Kidney (tissue), 14 donors: ENCODE measurements around the gene ADGRF4. TPM values are rescaled to one million over a fixed set of nuclear protein-coding genes. Genes with fewer than 3 reads are reported as not detected.

Source experiments
- DNase-seq, 5 donors: peaks; one replicate each; pipeline ENCODE4 v3.0.0-alpha.2; 2013 to 2020
- FAIRE-seq: peaks from 2 replicates; lab custom pipeline; 2012; peaks lifted over from hg19 to GRCh38; lab: Jason Lieb, UNC
- H3K27ac ChIP-seq, 2 donors: one replicate each; pipeline ENCODE4 v1.7.0; 2013; ENCODE audit warnings: low read depth in 2 of 2, low read length in 2 of 2, inconsistent platforms in 1 of 2
- H3K27me3 ChIP-seq: one replicate; pipeline ENCODE4 v1.7.1; 2013; ENCODE audit warnings: low read length, inconsistent platforms; ENCODE audit not compliant: control insufficient read depth, insufficient read depth
- H3K36me3 ChIP-seq, 3 donors: one replicate each; pipeline versions ENCODE4 v1.7.0 to v1.7.1; 2013; ENCODE audit warnings: low read length in 3 of 3, control low read depth in 1 of 3, inconsistent platforms in 1 of 3; ENCODE audit not compliant: insufficient read depth in 3 of 3, control insufficient read depth in 2 of 3
- H3K4me1 ChIP-seq, 3 donors: one replicate each; pipeline versions ENCODE4 v1.7.0 to v1.7.1; 2013; ENCODE audit warnings: low read length in 3 of 3, inconsistent platforms in 1 of 3, low read depth in 1 of 3; ENCODE audit not compliant: control insufficient read depth in 2 of 3, insufficient read depth in 2 of 3
- H3K4me3 ChIP-seq, 3 donors: one replicate each; pipeline versions ENCODE4 v1.7.0 to v1.8.1; 2013; ENCODE audit warnings: low read length in 3 of 3, control low read depth in 1 of 3, inconsistent platforms in 1 of 3
- H3K9ac ChIP-seq, 3 donors: one replicate each; pipeline versions ENCODE4 v1.7.0 to v1.7.1; 2013; ENCODE audit warnings: low read length in 3 of 3, control low read depth in 1 of 3, inconsistent platforms in 1 of 3
- H3K9me3 ChIP-seq, 3 donors: one replicate each; pipeline versions ENCODE4 v1.7.0 to v1.7.1; 2013; ENCODE audit warnings: low read length in 3 of 3, control low read depth in 1 of 3, inconsistent platforms in 1 of 3; ENCODE audit not compliant: control insufficient read depth in 2 of 3, insufficient read depth in 1 of 3
- CTCF ChIP-seq: IDR thresholded peaks from 3 replicates; pipeline ENCODE4 v1.5.1; 2012; ENCODE audit warnings: mild to moderate bottlenecking, moderate library complexity, borderline replicate concordance; ENCODE audit not compliant: insufficient read depth; ENCODE audit errors: extremely low read depth
- intact Hi-C: fragments of 100-400 bp; cut with DNase I; formaldehyde crosslinking; loops from one replicate; pipeline ENCODE4 v1.11.1; 2022
- polyA plus RNA-seq: library from polyadenylated mRNA; stranded (reverse); fragments of 350-450 nt; fragmentation: Illumina TruSeq; extraction: RNeasy Lipid Tissue Mini Kit (QIAGEN cat#74804); gene quantifications from one replicate; pipeline ENCODE4 v1.2.3, GENCODE V29; 2014; ENCODE audit warnings: low read depth, low replicate concordance; ENCODE audit not compliant: insufficient read depth
- total RNA-seq: library from RNA; stranded (reverse); fragmentation: NEBNext Ultra II Directional; extraction: Animal tissue kit (Norgen Biotek cat#: 25700); gene quantifications from one replicate; pipeline ENCODE4 v1.2.1, GENCODE V29; 2021
- donor health status: control.
- donor health status: control.
- donor health status: control.
- donor health status: control.
- donor health status: control.
- donor health status: DM: yes; HTN: yes; CAD: no.
- donor health status: Normal renal cell carcinoma (clear cell type).

ADGRF4 gene
- total and polyA plus RNA-seq, 2 donors from 2014 or later, result not detected

GRCh38 chr6:47752801-47753200 is 54.4 kb downstream of the ADGRF4 start:
- H3K4me3 ChIP-seq, result no peak overlapping the region
- no peaks in the 10 kb centered on the region for H3K4me1 ChIP-seq
- H3K27me3 ChIP-seq, result no peaks in the 10 kb centered on the region
- intact Hi-C loops, result no loop called here
- H3K36me3 ChIP-seq, result no peaks in the 10 kb centered on the region
- H3K9ac ChIP-seq, result no peak overlapping the region
- TF ChIP-seq CTCF, result no peak
- no peak overlapping the region for H3K27ac ChIP-seq
- DNase-seq, result no peak
- no peak for FAIRE-seq
- no peaks in the 10 kb centered on the region for H3K9me3 ChIP-seq

- Histone ChIP-seq H3K9me3 (no peaks in the 10 kb centered on the region), H3K36me3 (no peaks in the 10 kb centered on the region), H3K9ac (no peak overlapping the region), H3K4me1 (no peaks in the 10 kb centered on the region), H3K4me3 (no peak overlapping the region), H3K27ac (no peak overlapping the region), H3K27me3 (no peaks in the 10 kb centered on the region)
- no peak for TF ChIP-seq CTCF
- intact Hi-C loops, result no loop called here
- FAIRE-seq (peak; percentile 39), DNase-seq (no peak)
Observed at GRCh38 chr6:47759364-47759763, 61.0 kb downstream of the ADGRF4 start.

GRCh38 chr6:47762502-47762901 is 64.1 kb downstream of the ADGRF4 start:
- TF ChIP-seq CTCF, result no peak
- no peak overlapping the region for H3K9ac ChIP-seq
- H3K4me3 ChIP-seq, result no peak overlapping the region
- H3K27ac ChIP-seq, result no peak overlapping the region
- intact Hi-C loops, result no loop called here
- FAIRE-seq, result no peak
- H3K27me3 ChIP-seq, result no peaks in the 10 kb centered on the region
- no peaks in the 10 kb centered on the region for H3K9me3 ChIP-seq
- H3K36me3 ChIP-seq, result no peaks in the 10 kb centered on the region
- no peak for DNase-seq
- H3K4me1 ChIP-seq, result no peaks in the 10 kb centered on the region

GRCh38 chr6:47766445-47766844 is 68.1 kb downstream of the ADGRF4 start:
- TF ChIP-seq CTCF, result no peak
- Histone ChIP-seq H3K9ac (no peak overlapping the region), H3K36me3 (no peaks in the 10 kb centered on the region), H3K4me1 (no peaks in the 10 kb centered on the region), H3K27me3 (no peaks in the 10 kb centered on the region), H3K4me3 (no peak overlapping the region), H3K27ac (no peak overlapping the region), H3K9me3 (no peaks in the 10 kb centered on the region)
- DNase-seq (no peak), FAIRE-seq (no peak)
- intact Hi-C loops, result no loop called here
